ENCODE data around the gene SULT1C3.

Gene SULT1C3

DNA sequence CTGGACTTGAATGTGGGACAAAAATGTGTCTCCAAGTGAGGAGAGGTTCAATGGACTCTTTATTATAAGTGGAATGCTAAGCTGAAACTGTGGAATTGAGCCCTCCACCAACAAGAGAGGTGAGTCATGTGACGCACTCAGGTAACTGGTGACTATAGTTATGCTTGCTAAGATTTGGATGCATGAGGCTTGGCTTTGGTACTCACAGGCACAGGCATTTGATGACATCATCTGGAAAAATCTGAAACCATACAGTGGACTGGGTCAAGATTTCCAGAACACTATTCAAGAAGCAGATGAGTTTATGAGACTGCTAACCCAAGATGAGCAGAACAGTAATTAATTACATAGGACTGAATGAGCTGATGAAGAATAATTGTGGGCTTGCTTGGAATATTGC lies 15.7 kb upstream of the SULT1C3 start:
- no peak for TF ChIP-seq CTCF (IDR thresholded peaks at IDR 0.05; ENCODE audit: insufficient read depth, low read depth, low read length, missing control alignments)
- DNase-seq (ENCODE audit: low read depth) = peak; percentile 8
- no peak overlapping the region for H3K4me3 ChIP-seq (ENCODE audit: low read length)

DNA sequence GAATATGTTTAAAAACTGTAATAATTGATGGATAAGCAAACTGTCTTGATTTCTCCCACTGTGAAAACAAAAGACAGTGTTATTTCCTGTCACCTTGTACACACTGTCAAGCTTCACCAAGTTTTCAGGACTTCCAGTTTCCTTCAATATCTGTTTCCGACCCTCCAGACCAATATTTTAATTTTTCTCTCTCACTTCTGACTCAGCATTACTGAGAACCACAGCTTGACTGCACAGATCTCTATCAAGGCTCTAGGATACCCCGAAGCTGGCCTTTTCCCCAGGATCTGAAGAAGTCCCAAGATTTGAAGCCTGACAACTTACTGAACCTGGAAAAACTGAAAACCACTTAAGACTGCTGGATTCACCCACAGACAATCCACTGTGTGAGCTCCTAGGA lies 13.2 kb upstream of the SULT1C3 start:
- no peak overlapping the region for H3K4me3 ChIP-seq (ENCODE audit: low read length)
- no peak for TF ChIP-seq CTCF (IDR thresholded peaks at IDR 0.05; ENCODE audit: insufficient read depth, low read depth, low read length, missing control alignments)
- no peak for DNase-seq (ENCODE audit: low read depth)

DNA sequence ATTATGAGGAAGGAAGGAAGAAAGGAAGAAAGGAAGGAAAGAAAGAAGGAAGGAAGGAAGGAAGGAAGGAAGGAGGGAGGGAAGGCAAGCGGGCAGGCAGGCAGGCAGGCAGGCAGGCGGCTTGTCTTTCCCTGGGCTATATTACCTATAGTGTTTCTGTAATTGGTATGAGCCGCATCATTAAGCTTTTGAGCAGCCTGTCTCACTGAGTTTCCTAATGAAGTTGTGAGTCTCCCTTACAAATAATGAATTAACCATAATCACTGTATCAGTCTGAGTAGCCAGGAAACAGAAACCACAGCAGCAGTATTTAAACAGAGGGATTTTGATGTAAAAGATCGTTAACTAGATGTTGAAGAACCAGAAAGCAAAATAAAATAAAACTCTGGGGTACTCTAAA lies 11.8 kb upstream of the SULT1C3 start:
- DNase-seq (ENCODE audit: low read depth) = no peak

DNA sequence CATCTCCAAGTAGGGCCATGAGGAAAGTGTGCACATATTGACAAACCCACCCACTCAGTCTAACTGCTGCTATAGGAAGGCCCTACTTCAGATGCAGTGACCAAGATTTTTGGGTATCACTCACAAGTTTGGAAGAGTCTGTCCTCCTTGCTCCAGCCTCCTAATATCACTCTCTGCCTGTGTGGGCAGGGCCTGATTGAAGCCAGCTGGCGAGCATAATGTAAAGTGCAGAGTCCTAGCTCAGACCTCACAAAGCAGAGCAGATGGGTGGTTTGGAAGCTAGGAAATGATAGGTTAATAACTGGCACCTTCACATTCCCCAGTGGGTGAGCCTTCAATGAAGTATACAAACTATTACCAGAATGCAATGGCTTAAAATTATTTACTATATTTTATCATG lies 11.2 kb upstream of the SULT1C3 start:
- no peak overlapping the region for H3K4me3 ChIP-seq (ENCODE audit: low read length)
- no peak for TF ChIP-seq CTCF (IDR thresholded peaks at IDR 0.05; ENCODE audit: insufficient read depth, low read depth, low read length, missing control alignments)
- DNase-seq (ENCODE audit: low read depth) = no peak

More for the DNA sequence above, 11.8 kb upstream of the SULT1C3 start:
- no peak overlapping the region for H3K4me3 ChIP-seq (ENCODE audit: low read length)
- TF ChIP-seq CTCF (IDR thresholded peaks at IDR 0.05; ENCODE audit: insufficient read depth, low read depth, low read length, missing control alignments) = no peak

GRCh38 chr2:108229875-108230274 lies 9.9 kb upstream of the SULT1C3 start:
- H3K4me3 ChIP-seq (ENCODE audit: low read length) = no peak overlapping the region
- TF ChIP-seq CTCF (IDR thresholded peaks at IDR 0.05; ENCODE audit: insufficient read depth, low read depth, low read length, missing control alignments) = no peak
- DNase-seq (ENCODE audit: low read depth) = no peak

DNA sequence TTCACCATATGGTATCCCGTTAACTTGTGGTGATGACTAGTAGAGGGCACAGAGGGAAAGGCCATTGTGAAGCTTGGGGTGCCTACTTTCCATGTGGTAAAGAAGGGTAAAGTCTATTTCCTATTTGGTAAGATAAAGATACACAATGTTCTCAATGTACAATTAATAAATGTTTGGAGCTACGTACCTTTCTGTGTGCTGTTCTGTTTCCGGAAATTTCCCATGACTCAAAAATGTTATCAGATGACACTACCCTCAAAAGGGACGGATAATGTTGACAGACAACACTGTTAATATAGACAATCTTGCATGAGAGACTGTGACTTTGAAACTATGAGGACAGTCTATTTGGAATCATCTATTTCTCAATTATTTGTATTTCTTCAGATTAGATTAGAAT lies 4.2 kb upstream of the SULT1C3 start:
- DNase-seq (ENCODE audit: low read depth) = no peak
- H3K4me3 ChIP-seq (ENCODE audit: low read length) = no peak overlapping the region
- TF ChIP-seq CTCF (IDR thresholded peaks at IDR 0.05; ENCODE audit: insufficient read depth, low read depth, low read length, missing control alignments) = no peak

DNA sequence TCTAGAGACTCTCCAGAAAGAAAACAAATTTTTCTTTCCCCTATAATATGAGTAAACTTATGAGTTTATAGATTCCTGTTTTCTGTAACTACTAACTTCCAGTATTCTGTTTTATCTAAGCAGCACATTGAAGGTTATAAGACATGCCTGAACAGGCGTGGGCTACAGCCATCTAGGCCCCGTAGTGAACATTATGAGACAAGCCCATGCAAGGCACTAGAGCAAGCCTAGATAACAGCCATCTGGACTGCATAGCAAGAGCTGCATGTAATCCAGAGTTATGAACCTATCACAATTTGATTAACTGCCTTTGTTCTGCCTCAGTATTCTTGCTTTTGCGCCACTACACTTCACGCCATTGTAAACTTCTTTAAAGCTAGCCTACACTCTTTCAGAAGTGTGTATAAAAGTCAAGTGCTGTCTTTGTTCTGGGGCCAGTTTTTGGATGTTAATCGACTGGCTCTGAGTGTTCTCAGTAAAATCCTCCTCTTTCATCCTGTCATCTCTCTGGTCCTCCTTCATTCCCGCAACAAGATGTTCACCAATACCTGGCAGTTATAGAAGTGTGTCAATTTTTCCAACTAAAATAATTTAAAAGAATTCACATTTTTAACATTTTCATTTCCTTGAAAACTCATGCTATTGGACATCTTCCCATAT lies 3.0 kb upstream of the SULT1C3 start:
- DNase-seq (ENCODE audit: low read depth) = peak; percentile 75
- no peak overlapping the region for H3K4me3 ChIP-seq (ENCODE audit: low read length)
- no peak for TF ChIP-seq CTCF (IDR thresholded peaks at IDR 0.05; ENCODE audit: insufficient read depth, low read depth, low read length, missing control alignments)
